Fibroblast of the aortic adventitia (primary cell): ENCODE data around the gene TRH. TPM values are rescaled to one million over a fixed set of nuclear protein-coding genes. Genes with fewer than 3 reads are reported as not detected.

Source experiments
- DNase-seq: peaks from one replicate; pipeline ENCODE4 v3.0.0-alpha.2; 2010; ENCODE audit warnings: low read depth
- H3K4me3 ChIP-seq: 2 replicates; pipeline ENCODE4 v1.5.1; 2011; ENCODE audit warnings: low read depth, mild to moderate bottlenecking, control low read depth, low read length, moderate library complexity
- CTCF ChIP-seq: IDR thresholded peaks from 2 replicates; pipeline ENCODE4 v1.5.1; 2011; ENCODE audit warnings: mild to moderate bottlenecking, low read length, control low read depth, inconsistent platforms; ENCODE audit not compliant: insufficient read depth
- total RNA-seq: library from RNA; depleted of rRNA; stranded (reverse); fragments of >200 nt; gene quantifications from 2 replicates; pipeline ENCODE4 v1.2.3, GENCODE V29; 2012; ENCODE audit warnings: low replicate concordance

Gene TRH
- total RNA-seq, 1 donor: not detected

DNA sequence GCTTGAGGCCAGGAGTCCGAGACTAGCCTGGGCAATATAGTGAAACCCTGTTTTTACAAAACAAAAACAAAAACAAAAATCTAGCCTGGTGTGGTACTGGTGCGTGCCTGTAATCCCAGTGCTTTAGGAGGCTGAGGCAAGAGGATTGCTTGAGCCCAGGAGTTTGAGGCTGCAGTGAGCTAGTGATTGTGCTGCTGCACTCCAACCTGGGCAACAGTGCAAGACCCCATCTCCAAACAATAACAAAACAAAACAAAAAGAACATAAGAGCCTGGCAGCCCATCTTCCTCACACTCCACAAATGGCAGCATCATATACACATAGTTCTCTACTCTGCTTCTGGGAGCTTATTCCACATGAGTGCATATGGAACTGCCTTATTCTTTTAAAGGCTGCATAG, 2.2 kb upstream of the TRH start:
- no peak overlapping the region for H3K4me3 ChIP-seq
- no peak for TF ChIP-seq CTCF
- no peak for DNase-seq

GRCh38 chr3:129973853-129974563, 512 bp upstream of the TRH start:
- no peak for TF ChIP-seq CTCF
- no peak overlapping the region for H3K4me3 ChIP-seq
- no peak for DNase-seq

- H3K4me3 ChIP-seq: no peak overlapping the region
- no peak for DNase-seq
- TF ChIP-seq CTCF: no peak
These were observed 549 bp downstream of the TRH start for GRCh38 chr3:129974833-129975704.

DNA sequence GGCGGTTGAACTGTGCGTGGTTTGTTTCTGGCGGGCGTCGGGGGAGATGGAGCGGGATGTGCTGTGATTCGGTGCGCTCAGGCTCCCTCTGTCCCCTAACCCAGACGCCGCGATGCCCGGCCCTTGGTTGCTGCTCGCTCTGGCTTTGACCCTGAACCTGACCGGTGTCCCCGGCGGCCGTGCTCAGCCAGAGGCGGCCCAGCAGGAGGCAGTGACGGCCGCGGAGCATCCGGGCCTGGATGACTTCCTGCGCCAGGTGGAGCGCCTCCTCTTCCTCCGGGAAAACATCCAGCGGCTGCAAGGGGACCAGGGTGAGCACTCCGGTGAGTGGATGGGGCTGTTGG, 1.2 kb downstream of the TRH start:
- DNase-seq: no peak
- no peak for TF ChIP-seq CTCF
- no peak overlapping the region for H3K4me3 ChIP-seq

GRCh38 chr3:129976286-129976685, 1.8 kb downstream of the TRH start:
- H3K4me3 ChIP-seq: no peak overlapping the region
- TF ChIP-seq CTCF: no peak

DNA sequence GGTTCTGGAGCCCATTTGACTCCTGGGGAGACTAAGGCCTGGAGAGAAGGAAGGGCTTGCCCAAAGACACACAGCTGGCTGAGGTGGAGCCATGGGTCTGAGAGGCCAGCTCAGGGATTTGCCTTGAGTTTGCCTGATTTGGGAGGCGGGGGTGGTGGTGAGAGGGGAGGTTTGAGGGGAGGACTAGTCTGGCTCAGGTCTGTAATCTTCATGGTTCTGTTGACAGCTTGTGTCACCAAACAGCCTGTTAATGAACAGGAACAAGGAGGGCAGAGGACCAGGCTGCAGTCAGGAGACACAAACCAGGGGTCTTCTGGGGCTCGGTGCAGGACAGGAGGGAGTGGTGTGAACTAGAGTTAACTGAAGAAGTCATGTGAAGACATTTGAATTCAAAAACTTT, 3.6 kb downstream of the TRH start:
- DNase-seq: no peak
- no peak for TF ChIP-seq CTCF
- H3K4me3 ChIP-seq: no peak overlapping the region

More at GRCh38 chr3:129976286-129976685, 1.8 kb downstream of the TRH start:
- no peak for DNase-seq
